ENCODE measurements around the gene CLASRP.
A peak's percentile ranks its signal among the peaks of the same experiment; 100 is the strongest.

Gene CLASRP

DNA sequence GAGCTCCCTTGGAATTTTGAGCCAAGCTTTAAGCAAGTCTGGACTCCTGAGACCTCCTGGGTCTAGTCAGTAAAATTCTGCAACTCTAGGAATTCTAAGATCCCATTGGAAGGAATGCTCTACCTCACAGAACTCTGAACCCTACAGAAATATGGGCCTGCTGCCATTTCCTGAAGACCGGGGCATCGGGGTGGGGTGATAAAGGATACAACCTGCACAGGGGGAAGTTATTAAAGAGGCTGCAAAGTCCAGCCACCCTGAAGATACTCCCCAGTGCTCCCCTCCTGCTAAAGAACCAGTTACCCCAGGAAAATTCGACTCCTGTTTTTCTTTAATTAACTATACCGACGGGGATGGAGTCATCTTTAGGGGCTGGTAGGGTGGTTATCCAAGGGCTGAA is 51.8 kb downstream of the CLASRP start:
- TF ChIP-seq ZFX (IDR thresholded peaks at IDR 0.05) = no peak
- TF ChIP-seq, protein P1, sequence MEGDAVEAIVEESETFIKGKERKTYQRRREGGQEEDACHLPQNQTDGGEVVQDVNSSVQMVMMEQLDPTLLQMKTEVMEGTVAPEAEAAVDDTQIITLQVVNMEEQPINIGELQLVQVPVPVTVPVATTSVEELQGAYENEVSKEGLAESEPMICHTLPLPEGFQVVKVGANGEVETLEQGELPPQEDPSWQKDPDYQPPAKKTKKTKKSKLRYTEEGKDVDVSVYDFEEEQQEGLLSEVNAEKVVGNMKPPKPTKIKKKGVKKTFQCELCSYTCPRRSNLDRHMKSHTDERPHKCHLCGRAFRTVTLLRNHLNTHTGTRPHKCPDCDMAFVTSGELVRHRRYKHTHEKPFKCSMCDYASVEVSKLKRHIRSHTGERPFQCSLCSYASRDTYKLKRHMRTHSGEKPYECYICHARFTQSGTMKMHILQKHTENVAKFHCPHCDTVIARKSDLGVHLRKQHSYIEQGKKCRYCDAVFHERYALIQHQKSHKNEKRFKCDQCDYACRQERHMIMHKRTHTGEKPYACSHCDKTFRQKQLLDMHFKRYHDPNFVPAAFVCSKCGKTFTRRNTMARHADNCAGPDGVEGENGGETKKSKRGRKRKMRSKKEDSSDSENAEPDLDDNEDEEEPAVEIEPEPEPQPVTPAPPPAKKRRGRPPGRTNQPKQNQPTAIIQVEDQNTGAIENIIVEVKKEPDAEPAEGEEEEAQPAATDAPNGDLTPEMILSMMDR (conservative IDR thresholded peaks at IDR 0.05) = no peak
- H3K27ac ChIP-seq = peak overlapping the region; percentile 83

DNA sequence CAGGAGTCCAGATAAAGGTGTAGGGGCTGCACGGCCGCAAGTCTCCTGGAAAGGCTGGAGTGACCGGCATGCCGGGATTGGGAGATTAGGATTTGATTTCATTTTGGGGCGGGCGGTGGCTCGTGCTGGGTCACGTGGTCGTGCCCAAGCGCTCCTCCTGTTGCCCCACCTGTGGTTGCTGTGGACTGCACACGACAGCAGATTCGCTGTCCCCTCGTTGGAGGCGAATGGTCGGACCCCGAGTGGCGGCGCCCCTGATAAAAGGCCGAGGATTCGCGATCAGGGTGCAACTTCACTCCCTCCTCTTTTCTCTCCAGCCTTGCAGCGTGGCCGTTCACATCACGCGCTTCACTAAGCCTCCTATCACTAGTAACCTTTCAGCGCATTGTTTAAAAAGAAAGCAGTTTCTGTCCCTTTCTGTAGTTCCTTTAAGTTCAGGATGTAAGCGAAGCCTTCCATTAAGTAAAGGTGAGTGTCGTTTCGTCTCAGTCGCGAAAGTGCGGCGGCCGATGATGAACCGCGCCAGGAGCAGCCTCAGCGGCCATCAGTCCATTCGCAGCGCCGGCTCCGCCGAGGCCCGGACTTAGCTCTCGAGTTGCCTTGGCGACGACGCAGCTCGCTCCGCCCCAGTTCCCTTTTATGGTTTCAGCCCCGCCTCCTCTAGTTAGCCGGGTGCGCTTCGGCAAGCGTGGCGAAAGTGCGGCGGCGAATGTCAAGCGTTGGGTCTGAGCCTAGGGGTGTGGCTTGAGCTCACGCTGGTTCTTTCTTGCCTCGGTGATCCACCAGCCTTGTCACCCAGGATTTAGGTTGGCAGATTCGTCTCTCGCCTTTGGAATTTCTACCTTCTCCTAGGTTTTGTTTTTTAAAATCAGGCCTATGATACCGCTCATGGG is 52.4 kb downstream of the CLASRP start:
- TF ChIP-seq ZFX (IDR thresholded peaks at IDR 0.05) = no peak
- TF ChIP-seq, protein P1 (conservative IDR thresholded peaks at IDR 0.05) = no peak
- H3K27ac ChIP-seq = peak overlapping the region; percentile 83

DNA sequence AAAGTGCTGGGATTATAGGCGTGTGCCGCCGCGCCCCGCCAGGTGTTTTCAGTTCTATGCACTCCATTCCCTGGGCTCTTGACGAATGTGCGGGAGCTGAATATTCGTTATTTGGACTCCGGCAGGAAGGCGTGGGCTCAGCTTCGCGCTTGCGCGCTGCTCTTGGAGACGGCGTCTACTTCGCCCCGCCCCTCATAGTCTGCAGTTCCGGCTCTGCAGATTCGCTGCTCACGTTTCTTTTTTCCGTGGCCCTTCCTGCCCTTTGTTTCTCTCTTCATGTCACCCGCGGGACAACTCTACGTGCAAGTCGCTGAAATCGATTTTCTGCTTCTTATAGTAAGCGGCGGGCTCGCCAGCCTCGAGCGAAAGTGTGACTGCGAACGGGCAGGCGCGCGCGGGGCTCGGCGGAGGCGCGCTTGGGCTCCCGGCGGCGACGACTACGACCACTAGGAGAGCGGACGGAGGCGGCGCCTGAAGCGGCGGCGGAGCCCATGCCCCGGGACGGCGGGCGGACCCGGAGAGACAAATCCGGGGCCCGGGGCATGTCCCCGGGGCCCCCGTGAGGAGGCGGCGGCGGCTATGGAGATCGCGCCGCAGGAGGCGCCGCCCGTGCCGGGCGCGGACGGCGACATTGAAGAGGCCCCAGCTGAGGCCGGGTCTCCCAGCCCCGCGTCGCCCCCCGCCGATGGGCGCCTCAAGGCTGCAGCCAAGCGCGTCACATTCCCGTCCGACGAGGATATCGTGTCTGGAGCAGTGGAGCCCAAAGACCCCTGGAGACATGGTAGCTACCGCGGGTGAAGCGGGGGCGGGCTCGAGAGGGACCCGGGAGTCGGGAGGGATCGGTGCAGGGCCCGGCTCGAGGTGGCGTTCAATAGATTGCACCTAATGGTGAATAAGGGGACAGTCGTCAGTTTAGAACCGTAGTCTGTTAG is 54.2 kb downstream of the CLASRP start, which contains the start of gene PPP1R37:
Gene PPP1R37 (plus strand): TSS at position 433 of the 932 bp plus-strand sequence. CDS start 147 bp downstream, at position 580.
- H3K27ac ChIP-seq = peak within 1 kb of the TSS; percentile 83
- peak; percentile 41; the same call in 1 of the 2 replicates for TF ChIP-seq ZFX (IDR thresholded peaks at IDR 0.05)
- TF ChIP-seq, protein P1 (conservative IDR thresholded peaks at IDR 0.05) = no peak

DNA sequence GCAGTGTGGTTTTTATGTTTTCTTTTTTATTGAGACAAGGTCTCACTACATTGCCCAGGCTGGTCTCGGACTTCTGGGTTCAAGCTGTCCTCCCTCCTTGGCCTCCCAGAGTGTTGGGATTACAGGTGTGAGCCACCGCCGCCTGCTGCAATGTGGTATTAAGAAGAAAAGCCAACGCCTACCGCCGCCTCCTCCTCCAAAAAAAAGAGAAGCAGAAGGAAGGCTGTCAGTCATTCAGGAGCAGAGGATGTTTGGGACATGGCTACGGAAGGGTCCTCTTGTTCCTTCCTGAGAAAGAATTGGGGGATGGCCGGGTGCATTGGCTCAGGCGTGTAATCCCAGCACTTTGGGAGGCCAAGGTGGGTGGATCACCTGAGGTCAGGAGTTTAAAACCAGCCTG is 55.3 kb downstream of the CLASRP start:
- TF ChIP-seq ZFX (IDR thresholded peaks at IDR 0.05) = no peak
- TF ChIP-seq, protein P1 (conservative IDR thresholded peaks at IDR 0.05) = no peak
- H3K27ac ChIP-seq = peak overlapping the region; percentile 83

DNA sequence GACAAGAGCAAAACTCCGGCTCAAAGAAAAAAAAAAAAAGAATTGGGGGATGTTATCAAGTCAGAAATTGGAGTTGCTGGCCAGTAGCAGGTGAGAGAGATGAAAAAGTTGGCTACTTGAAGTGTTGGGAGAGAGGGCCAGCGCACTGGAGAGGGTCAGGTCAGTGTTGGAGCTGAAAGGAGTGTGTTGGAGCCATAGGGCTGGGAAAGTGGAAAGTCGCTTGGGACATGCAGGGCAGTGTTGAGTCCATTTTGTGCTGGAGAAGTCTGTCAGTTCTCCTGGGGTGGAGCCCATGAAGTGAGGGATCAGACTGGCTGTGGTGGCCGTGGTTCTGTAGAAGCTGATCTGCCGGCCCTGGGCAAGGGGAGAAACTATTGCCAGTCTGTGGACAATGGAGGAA is 55.9 kb downstream of the CLASRP start:
- no peak overlapping the region for H3K27ac ChIP-seq
- TF ChIP-seq ZFX (IDR thresholded peaks at IDR 0.05) = no peak
- TF ChIP-seq, protein P1 (conservative IDR thresholded peaks at IDR 0.05) = no peak

DNA sequence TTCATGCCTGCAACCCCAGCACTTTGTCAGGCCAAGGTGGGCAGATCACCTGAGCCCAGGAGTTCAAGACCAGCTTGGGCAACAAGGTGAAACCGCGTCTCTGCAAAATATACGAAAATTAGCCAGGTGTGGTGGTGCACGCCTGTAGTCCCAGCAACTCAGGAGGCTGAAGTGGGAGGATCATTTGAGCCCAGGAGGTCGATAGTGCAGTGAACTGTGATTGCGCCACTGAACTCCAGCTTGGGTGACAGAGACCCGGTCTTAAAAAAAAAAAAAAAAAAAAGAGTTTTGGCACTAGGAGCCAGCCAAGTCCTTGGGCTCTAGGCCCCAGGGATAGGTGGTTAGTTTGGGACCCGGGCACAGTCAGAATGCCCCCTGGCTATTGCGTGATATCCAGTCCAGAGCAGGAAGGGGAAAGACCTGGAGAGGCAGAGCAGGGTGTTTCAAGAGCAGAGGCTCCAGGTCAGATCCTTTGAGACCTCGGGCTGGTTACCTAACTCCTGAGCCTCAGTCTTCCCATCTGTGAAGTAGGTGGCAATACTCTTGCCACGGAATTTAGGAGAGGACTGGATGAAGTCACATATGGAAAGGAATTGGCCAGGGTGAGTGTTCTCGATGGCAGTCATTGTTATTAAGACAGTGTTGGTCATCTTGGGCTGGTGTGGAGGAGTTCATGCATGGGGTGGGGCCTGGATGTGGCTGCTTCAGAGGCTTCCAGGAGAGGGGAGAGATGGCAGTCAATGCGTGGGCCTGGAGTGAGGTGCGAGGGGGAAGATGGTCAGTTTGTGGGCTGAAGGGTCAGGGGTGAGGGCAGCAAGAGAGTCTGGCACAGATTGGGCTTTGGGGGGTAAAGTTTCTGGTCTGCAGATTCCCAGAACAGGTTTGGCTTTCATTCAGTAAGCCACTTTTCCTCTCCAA is 56.9 kb downstream of the CLASRP start:
- TF ChIP-seq, protein P1 (conservative IDR thresholded peaks at IDR 0.05) = no peak
- no peak for TF ChIP-seq ZFX (IDR thresholded peaks at IDR 0.05)
- H3K27ac ChIP-seq = no peak overlapping the region

All from C4-2B (cell line).